ENCODE results near the gene SLC35A5. TPM values are rescaled to one million over a fixed set of nuclear protein-coding genes. Genes with fewer than 3 reads are reported as not detected.

Gene SLC35A5
- total RNA-seq, 3 donors from 2014 or later: 32.1 to 37.6 (median 37.0) TPM

GRCh38 chr3:112611752-112612515, 50.1 kb downstream of the SLC35A5 start:
- no peak overlapping the region for H3K27ac ChIP-seq
- intact Hi-C loops (cut with DNase I; ENCODE audit: low total_unique reads): no loop called here
- DNase-seq (ENCODE audit: low spot score in 2 of 2): no peak
- no peaks in the 10 kb centered on the region for H3K36me3 ChIP-seq
- no peak overlapping the region for H3K4me3 ChIP-seq
- no peaks in the 10 kb centered on the region for H3K9me3 ChIP-seq
- no peaks in the 10 kb centered on the region for H3K4me1 ChIP-seq
- TF ChIP-seq POLR2A (IDR thresholded peaks at IDR 0.05) (no peak), POLR2AphosphoS5 (IDR thresholded peaks at IDR 0.05) (no peak), CTCF (IDR thresholded peaks at IDR 0.05) (no peak)
- H3K27me3 ChIP-seq: no peaks in the 10 kb centered on the region

- TF ChIP-seq POLR2AphosphoS5 (IDR thresholded peaks at IDR 0.05) (no peak), POLR2A (IDR thresholded peaks at IDR 0.05) (no peak), CTCF (IDR thresholded peaks at IDR 0.05) (no peak)
- H3K27ac ChIP-seq: no peak overlapping the region
- H3K27me3 ChIP-seq: no peaks in the 10 kb centered on the region
- intact Hi-C loops (cut with DNase I; ENCODE audit: low total_unique reads): no loop called here
- H3K36me3 ChIP-seq: no peaks in the 10 kb centered on the region
- no peaks in the 10 kb centered on the region for H3K4me1 ChIP-seq
- DNase-seq (ENCODE audit: low spot score in 2 of 2): no peak
- H3K9me3 ChIP-seq: no peaks in the 10 kb centered on the region
- H3K4me3 ChIP-seq: no peak overlapping the region
These were observed 54.3 kb downstream of the SLC35A5 start for GRCh38 chr3:112615989-112616731.

- H3K9me3 ChIP-seq: no peaks in the 10 kb centered on the region
- no peak overlapping the region for H3K4me3 ChIP-seq
- intact Hi-C loops (cut with DNase I; ENCODE audit: low total_unique reads): no loop called here
- no peak for DNase-seq (ENCODE audit: low spot score in 2 of 2)
- H3K36me3 ChIP-seq: no peaks in the 10 kb centered on the region
- no peak overlapping the region for H3K27ac ChIP-seq
- H3K27me3 ChIP-seq: no peaks in the 10 kb centered on the region
- TF ChIP-seq POLR2A (IDR thresholded peaks at IDR 0.05) (no peak), POLR2AphosphoS5 (IDR thresholded peaks at IDR 0.05) (no peak), CTCF (IDR thresholded peaks at IDR 0.05) (no peak)
- no peaks in the 10 kb centered on the region for H3K4me1 ChIP-seq
These were observed 55.4 kb downstream of the SLC35A5 start for GRCh38 chr3:112617285-112617684.

- no peaks in the 10 kb centered on the region for H3K9me3 ChIP-seq
- intact Hi-C loops (cut with DNase I; ENCODE audit: low total_unique reads): no loop called here
- no peak overlapping the region for H3K4me3 ChIP-seq
- H3K27ac ChIP-seq: no peak overlapping the region
- H3K4me1 ChIP-seq: no peaks in the 10 kb centered on the region
- TF ChIP-seq CTCF (IDR thresholded peaks at IDR 0.05) (no peak), POLR2AphosphoS5 (IDR thresholded peaks at IDR 0.05) (no peak), POLR2A (IDR thresholded peaks at IDR 0.05) (no peak)
- H3K36me3 ChIP-seq: no peaks in the 10 kb centered on the region
- DNase-seq (ENCODE audit: low spot score in 2 of 2): no peak
- no peaks in the 10 kb centered on the region for H3K27me3 ChIP-seq
These were observed 57.5 kb downstream of the SLC35A5 start for GRCh38 chr3:112619295-112619694.

GRCh38 chr3:112623213-112623612, 61.4 kb downstream of the SLC35A5 start:
- Histone ChIP-seq H3K36me3 (no peaks in the 10 kb centered on the region), H3K27ac (no peak overlapping the region), H3K4me3 (no peak overlapping the region), H3K4me1 (no peaks in the 10 kb centered on the region), H3K27me3 (no peaks in the 10 kb centered on the region), H3K9me3 (no peaks in the 10 kb centered on the region)
- no peak for TF ChIP-seq CTCF (IDR thresholded peaks at IDR 0.05)
- TF ChIP-seq POLR2AphosphoS5 (IDR thresholded peaks at IDR 0.05): no peak
- no peak for TF ChIP-seq POLR2A (IDR thresholded peaks at IDR 0.05)
- DNase-seq (ENCODE audit: low spot score in 2 of 2): no peak
- intact Hi-C loops (cut with DNase I; ENCODE audit: low total_unique reads): loop anchor here (10.0 kb wide), 1 partner anchor 668 kb away; no protein-coding TSS in a partner anchor
